GM19351 (cell line): ENCODE measurements around the gene MAPKBP1.

Source experiments
- ATAC-seq: cut with Tn5 transposase; IDR thresholded peaks from one replicate; pipeline ENCODE4 v1.9.1; 2021; ENCODE audit warnings: mild to moderate bottlenecking, moderate library complexity; ENCODE audit not compliant: unreplicated experiment

MAPKBP1 gene

DNA sequence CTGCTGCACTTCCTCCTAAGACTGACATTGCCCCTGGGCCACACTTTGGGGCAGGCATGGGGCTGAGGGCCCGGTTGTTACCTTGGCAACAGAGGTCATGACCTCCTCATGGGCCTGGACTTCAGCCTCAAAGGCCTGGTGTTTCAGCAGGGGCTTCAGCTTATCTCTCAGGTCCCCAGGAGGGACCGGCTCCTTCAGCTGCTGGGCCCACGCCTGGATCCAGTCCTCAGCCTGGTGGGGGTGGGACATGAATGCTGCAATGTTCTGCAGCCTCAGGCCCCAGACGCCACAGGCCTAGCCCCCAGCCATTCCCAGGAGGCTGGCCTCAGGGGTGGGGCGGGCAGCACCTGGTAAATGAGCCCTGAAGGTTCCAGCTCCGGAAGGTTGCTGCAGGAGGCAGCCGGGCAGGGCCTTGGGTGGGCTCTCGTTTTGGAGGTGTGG lies 92.0 kb downstream of the MAPKBP1 start:
- no peak for ATAC-seq

DNA sequence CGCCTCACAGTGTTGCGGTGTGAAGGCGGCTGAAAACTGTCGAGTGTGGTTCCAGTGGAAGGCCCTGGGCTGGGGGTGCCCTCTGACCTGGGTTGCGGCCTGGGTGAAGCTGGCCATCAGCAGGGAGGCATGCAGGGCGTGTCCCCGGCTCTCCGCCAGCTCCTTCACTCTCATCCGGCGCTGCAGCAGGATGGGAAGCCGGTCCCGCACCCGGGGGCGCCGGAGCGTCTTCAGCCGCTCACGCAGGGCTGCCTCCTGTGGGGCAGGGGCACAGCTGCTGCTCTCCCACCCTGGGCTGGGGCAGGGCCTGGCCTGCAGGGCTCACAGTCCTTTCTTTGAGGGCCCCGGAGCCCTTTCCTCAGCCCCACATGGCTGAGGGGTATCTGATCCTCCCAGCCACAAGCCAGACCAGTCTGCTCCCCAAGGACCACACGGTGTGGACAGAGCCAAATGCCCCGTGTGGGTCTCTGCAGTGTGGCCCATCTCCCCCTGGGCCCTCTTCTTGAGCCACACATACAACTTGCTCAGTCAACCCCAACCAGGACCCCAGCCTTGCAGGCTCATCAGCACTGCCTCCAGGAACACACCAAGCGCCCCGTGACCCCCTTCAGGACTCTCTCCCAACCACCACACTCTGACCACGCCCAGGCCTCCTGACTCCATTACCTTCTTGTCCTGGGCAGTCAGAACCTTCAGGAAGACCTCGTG lies 92.7 kb downstream of the MAPKBP1 start:
- ATAC-seq = no peak

DNA sequence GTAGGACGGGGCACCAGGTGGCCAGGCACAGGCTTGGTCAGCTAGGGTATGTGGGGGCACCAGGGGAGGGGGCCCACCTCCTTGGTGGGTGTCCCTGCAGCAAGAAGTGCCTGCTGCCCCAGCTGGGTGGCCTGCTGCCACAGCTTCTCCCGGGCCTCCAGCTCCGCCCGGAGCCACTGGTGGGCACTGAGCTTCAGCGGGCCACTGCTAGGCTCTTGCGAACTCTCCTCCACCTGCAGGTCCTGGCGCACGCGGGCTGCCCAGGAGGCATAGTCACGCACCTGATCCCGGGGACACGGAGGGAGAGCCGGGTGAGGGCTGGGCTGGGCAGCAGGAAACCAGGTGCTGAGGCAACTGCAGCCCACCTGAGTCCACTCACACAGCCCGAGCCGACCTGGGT lies 94.0 kb downstream of the MAPKBP1 start:
- no peak for ATAC-seq

GRCh38 chr15:41869770-41870688 lies 95.7 kb downstream of the MAPKBP1 start:
- ATAC-seq = no peak

- no peak for ATAC-seq
Measured at GRCh38 chr15:41870689-41871081, 96.4 kb downstream of the MAPKBP1 start.

DNA sequence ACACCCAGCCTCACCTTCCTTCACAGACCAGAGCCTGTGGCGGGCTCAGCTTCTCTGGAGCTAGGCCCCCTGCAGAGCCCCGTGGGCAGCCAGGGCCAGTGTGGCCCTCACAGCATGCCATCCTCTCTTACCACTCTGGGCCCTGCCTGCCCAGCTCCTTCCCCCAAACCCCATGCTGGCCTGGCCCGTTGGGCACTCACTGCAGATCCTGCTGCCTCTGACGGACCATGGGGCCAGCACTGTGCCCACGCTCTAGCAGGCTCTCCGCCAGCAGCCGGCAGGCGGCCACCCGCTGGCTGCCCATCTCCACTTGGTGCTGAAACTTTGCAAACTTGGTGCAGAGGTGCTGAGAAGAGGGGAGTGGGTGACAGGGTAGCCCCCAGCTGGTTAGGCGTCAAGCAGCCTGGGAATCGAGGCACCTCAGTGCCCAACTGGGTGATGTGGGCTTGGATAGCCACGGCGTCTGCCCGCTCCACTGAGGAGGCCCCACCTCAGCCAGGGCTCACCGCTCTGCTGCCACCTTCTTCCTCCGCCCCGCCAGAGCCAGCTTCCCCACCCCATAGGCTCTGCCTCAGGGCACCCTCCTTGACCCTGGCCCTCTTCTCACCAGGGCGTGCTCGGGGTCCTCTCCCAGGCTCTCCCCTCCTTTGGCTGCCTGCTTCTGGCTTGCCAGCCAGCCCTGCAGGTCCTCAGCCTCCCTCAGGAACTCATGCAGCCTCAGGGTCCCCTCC lies 97.1 kb downstream of the MAPKBP1 start:
- no peak for ATAC-seq

DNA sequence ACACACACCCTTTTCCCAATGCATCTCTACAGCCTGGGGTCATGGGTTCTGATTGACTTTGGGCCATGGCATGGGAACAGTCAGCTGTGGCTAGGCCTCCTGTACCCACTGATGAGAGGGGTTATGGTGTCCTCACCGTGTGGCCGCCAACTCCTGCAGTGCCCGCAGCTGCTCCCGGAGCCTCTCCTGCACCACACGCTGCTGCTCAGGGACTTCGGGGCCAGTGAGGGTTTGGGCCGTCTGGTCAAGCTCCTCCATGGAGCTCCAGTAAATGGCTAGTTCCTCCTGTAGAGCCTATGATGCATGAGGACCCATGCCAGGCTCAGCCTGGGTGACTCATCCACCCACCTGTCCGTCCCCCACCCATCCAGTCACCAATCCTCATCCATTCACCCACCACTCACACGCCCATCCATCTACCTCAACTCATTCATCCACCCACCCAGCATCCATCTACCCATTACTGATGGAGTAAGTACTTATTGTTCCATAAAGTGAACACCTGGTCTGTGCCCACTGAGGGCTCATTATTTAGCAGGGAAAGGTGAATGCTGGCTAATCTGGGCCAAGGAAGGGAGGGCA lies 98.0 kb downstream of the MAPKBP1 start:
- no peak for ATAC-seq

GRCh38 chr15:41873711-41874110 lies 99.4 kb downstream of the MAPKBP1 start:
- no peak for ATAC-seq

- ATAC-seq = no peak
Measured at GRCh38 chr15:41874736-41875135, 100.5 kb downstream of the MAPKBP1 start.

GRCh38 chr15:41876007-41876406 lies 101.7 kb downstream of the MAPKBP1 start:
- ATAC-seq = no peak

GRCh38 chr15:41876689-41877088 lies 102.4 kb downstream of the MAPKBP1 start:
- no peak for ATAC-seq
